Left ventricle myocardium inferior (tissue), 1 donor: ENCODE measurements around the gene DBH. TPM values are rescaled to one million over a fixed set of nuclear protein-coding genes. Genes with fewer than 3 reads are reported as not detected.

Source experiments
- DNase-seq: peaks from one replicate; pipeline ENCODE4 v3.0.0-alpha.2; 2020
- H3K27ac ChIP-seq: fragments of 200-600 bp; replicated peaks from 2 replicates; pipeline ENCODE4 v1.8.0; 2021
- H3K27me3 ChIP-seq: fragments of 200-600 bp; 2 replicates; pipeline ENCODE4 v1.8.0; 2021; ENCODE audit warnings: low read depth
- H3K36me3 ChIP-seq: fragments of 200-600 bp; 2 replicates; pipeline ENCODE4 v1.8.0; 2021
- H3K4me1 ChIP-seq: fragments of 200-600 bp; 2 replicates; pipeline ENCODE4 v1.8.0; 2021
- H3K4me3 ChIP-seq: fragments of 200-600 bp; 2 replicates; pipeline ENCODE4 v1.8.0; 2021; ENCODE audit warnings: mild to moderate bottlenecking, moderate library complexity
- H3K9me3 ChIP-seq: fragments of 200-600 bp; replicated peaks from 2 replicates; pipeline ENCODE4 v1.8.0; 2021
- CTCF ChIP-seq: fragments of 200-600 bp; IDR thresholded peaks from 2 replicates; pipeline ENCODE4 v1.8.0; 2021; ENCODE audit warnings: antibody characterized with exemption, mild to moderate bottlenecking, borderline replicate concordance
- intact Hi-C: fragments of 100-400 bp; cut with micrococcal nuclease; formaldehyde crosslinking; loops from one replicate; pipeline ENCODE4 v1.11.0; 2022
- total RNA-seq: library from RNA; stranded (reverse); fragmentation: NEBNext Ultra II Directional; extraction: Animal tissue kit (Norgen Biotek cat#: 25700); gene quantifications from one replicate; pipeline ENCODE4 v1.2.1, GENCODE V29; 2021
- donor health status: DM: no; HTN: yes; CAD: no; lungs with severe emphysema.

DBH gene
- total RNA-seq, 1 donor from 2014 or later = not detected

- Histone ChIP-seq H3K27ac (no peak overlapping the region), H3K9me3 (no peaks in the 10 kb centered on the region), H3K4me3 (no peak overlapping the region), H3K27me3 (peaks cover 99% of the 10 kb centered on the region), H3K36me3 (no peaks in the 10 kb centered on the region), H3K4me1 (no peaks in the 10 kb centered on the region)
- no peak for TF ChIP-seq CTCF
- no peak for DNase-seq
- intact Hi-C loops = no loop called here
These were observed 30.7 kb upstream of the DBH start for GRCh38 chr9:133605446-133605845.

GRCh38 chr9:133605856-133606707, 30.1 kb upstream of the DBH start:
- H3K27me3 ChIP-seq = peaks cover 100% of the 10 kb centered on the region
- DNase-seq = no peak
- no peak overlapping the region for H3K4me3 ChIP-seq
- H3K36me3 ChIP-seq = no peaks in the 10 kb centered on the region
- H3K9me3 ChIP-seq = no peaks in the 10 kb centered on the region
- intact Hi-C loops = no loop called here
- no peak for TF ChIP-seq CTCF
- H3K27ac ChIP-seq = no peak overlapping the region
- no peaks in the 10 kb centered on the region for H3K4me1 ChIP-seq

GRCh38 chr9:133606708-133607025, 29.5 kb upstream of the DBH start:
- Histone ChIP-seq H3K4me3 (no peak overlapping the region), H3K27me3 (peaks cover 100% of the 10 kb centered on the region), H3K4me1 (no peaks in the 10 kb centered on the region), H3K36me3 (no peaks in the 10 kb centered on the region), H3K27ac (no peak overlapping the region), H3K9me3 (no peaks in the 10 kb centered on the region)
- TF ChIP-seq CTCF = no peak
- intact Hi-C loops = no loop called here
- DNase-seq = no peak

GRCh38 chr9:133607381-133607780, 28.8 kb upstream of the DBH start:
- no peaks in the 10 kb centered on the region for H3K36me3 ChIP-seq
- H3K27me3 ChIP-seq = peaks cover 100% of the 10 kb centered on the region
- H3K4me1 ChIP-seq = no peaks in the 10 kb centered on the region
- TF ChIP-seq CTCF = no peak
- no peaks in the 10 kb centered on the region for H3K9me3 ChIP-seq
- DNase-seq = no peak
- intact Hi-C loops = no loop called here
- H3K27ac ChIP-seq = no peak overlapping the region
- no peak overlapping the region for H3K4me3 ChIP-seq

- intact Hi-C loops = no loop called here
- peak; percentile 10 for DNase-seq
- Histone ChIP-seq H3K27ac (no peak overlapping the region), H3K36me3 (no peaks in the 10 kb centered on the region), H3K4me3 (no peak overlapping the region), H3K27me3 (peaks cover 100% of the 10 kb centered on the region), H3K4me1 (no peaks in the 10 kb centered on the region), H3K9me3 (no peaks in the 10 kb centered on the region)
- no peak for TF ChIP-seq CTCF
These were observed 28.2 kb upstream of the DBH start for GRCh38 chr9:133607976-133608375.
